ENCODE measurements around the gene ATP11C. TPM values are rescaled to one million over a fixed set of nuclear protein-coding genes. Genes with fewer than 3 reads are reported as not detected.

Gene ATP11C
- total and polyA plus RNA-seq, 9 of the 15 experiments (the other 6 are each of a cell fraction or from before 2014, with no cell fraction given): 18.2 to 42.2 (median 29.4) TPM

GRCh38 chrX:139795196-139795595, 137.7 kb downstream of the ATP11C start:
- CTCF ChIA-PET (ENCODE audit: low intra/inter-chr PET ratio): no interaction called here
- 83% methylated on average over 1 of the region's 1 CpG for WGBS (ENCODE audit: insufficient coverage, low coverage, missing lambda C conversion rate)
- H3K4me3 ChIP-seq: no peak overlapping the region
- H3K4me2 ChIP-seq (ENCODE audit: insufficient read depth, low read length): no peak overlapping the region
- no peaks in the 10 kb centered on the region for H3K79me2 ChIP-seq (ENCODE audit: control insufficient read depth, insufficient read depth, low read length)
- intact Hi-C loops (cut with micrococcal nuclease): no loop called here
- BruUV-seq (replicated peaks): no TSS peak
- no peaks in the 10 kb centered on the region for H3K4me1 ChIP-seq (replicated peaks in 1 of 2; ENCODE audit: control insufficient read depth in 2 of 2, insufficient read depth in 2 of 2, low read length in 2 of 2)
- H3K9me3 ChIP-seq (replicated peaks; ENCODE audit: control insufficient read depth, insufficient read depth, low read depth, low read length): no peaks in the 10 kb centered on the region
- no peaks in the 10 kb centered on the region for H3K27me3 ChIP-seq (ENCODE audit: control insufficient read depth in 2 of 2, insufficient read depth in 2 of 2, low read length in 2 of 2)
- no peaks in the 10 kb centered on the region for H4K20me1 ChIP-seq (replicated peaks; ENCODE audit: control insufficient read depth, insufficient read depth, low read length)
- TF ChIP-seq CHD4 (IDR thresholded peaks at IDR 0.05; ENCODE audit: insufficient read depth, insufficient replicate concordance, low read depth, low read length, poor library complexity, severe bottlenecking): no peak
- TF ChIP-seq, protein P1, sequence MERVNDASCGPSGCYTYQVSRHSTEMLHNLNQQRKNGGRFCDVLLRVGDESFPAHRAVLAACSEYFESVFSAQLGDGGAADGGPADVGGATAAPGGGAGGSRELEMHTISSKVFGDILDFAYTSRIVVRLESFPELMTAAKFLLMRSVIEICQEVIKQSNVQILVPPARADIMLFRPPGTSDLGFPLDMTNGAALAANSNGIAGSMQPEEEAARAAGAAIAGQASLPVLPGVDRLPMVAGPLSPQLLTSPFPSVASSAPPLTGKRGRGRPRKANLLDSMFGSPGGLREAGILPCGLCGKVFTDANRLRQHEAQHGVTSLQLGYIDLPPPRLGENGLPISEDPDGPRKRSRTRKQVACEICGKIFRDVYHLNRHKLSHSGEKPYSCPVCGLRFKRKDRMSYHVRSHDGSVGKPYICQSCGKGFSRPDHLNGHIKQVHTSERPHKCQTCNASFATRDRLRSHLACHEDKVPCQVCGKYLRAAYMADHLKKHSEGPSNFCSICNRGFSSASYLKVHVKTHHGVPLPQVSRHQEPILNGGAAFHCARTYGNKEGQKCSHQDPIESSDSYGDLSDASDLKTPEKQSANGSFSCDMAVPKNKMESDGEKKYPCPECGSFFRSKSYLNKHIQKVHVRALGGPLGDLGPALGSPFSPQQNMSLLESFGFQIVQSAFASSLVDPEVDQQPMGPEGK (CRISPR knock-in tag; IDR thresholded peaks at IDR 0.05; ENCODE audit: borderline replicate concordance): no peak
- no peak for TF ChIP-seq ZKSCAN8 (CRISPR knock-in tag; IDR thresholded peaks at IDR 0.05)
- no peak for TF ChIP-seq LCOR (CRISPR knock-in tag; IDR thresholded peaks at IDR 0.05)
- no peak for TF ChIP-seq NCOA1 (IDR thresholded peaks at IDR 0.05; ENCODE audit: low read depth)
- TF ChIP-seq SIRT6 (IDR thresholded peaks at IDR 0.05; ENCODE audit: low read depth, low read length): no peak
- TF ChIP-seq MAFF (IDR thresholded peaks at IDR 0.05; ENCODE audit: low read length): no peak
- TF ChIP-seq KLF16 (IDR thresholded peaks at IDR 0.05): no peak
- no peak for TF ChIP-seq ZC3H11A (IDR thresholded peaks at IDR 0.05; ENCODE audit: low read depth, low read length)
- TF ChIP-seq ZNF175 (CRISPR knock-in tag; IDR thresholded peaks at IDR 0.05; ENCODE audit: low read depth): no peak
- TF ChIP-seq, protein P2, sequence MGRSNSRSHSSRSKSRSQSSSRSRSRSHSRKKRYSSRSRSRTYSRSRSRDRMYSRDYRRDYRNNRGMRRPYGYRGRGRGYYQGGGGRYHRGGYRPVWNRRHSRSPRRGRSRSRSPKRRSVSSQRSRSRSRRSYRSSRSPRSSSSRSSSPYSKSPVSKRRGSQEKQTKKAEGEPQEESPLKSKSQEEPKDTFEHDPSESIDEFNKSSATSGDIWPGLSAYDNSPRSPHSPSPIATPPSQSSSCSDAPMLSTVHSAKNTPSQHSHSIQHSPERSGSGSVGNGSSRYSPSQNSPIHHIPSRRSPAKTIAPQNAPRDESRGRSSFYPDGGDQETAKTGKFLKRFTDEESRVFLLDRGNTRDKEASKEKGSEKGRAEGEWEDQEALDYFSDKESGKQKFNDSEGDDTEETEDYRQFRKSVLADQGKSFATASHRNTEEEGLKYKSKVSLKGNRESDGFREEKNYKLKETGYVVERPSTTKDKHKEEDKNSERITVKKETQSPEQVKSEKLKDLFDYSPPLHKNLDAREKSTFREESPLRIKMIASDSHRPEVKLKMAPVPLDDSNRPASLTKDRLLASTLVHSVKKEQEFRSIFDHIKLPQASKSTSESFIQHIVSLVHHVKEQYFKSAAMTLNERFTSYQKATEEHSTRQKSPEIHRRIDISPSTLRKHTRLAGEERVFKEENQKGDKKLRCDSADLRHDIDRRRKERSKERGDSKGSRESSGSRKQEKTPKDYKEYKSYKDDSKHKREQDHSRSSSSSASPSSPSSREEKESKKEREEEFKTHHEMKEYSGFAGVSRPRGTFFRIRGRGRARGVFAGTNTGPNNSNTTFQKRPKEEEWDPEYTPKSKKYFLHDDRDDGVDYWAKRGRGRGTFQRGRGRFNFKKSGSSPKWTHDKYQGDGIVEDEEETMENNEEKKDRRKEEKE (IDR thresholded peaks at IDR 0.05; ENCODE audit: borderline replicate concordance in 1 of 2, control insufficient read depth in 1 of 2, low read depth in 2 of 2, low read length in 1 of 2): no peak
- no peak overlapping the region for H2AFZ ChIP-seq (ENCODE audit: low read depth, low read length)
- DNase-seq (ENCODE audit: extremely low read depth in 1 of 4, low spot score in 3 of 4) (no peak), ATAC-seq (no peak), FAIRE-seq (no peak)
- H3K27ac ChIP-seq (ENCODE audit: extremely low read depth, low read depth, low read length): no peak overlapping the region
- no peaks in the 10 kb centered on the region for H3K9me1 ChIP-seq (ENCODE audit: control insufficient read depth, insufficient read depth, low read length)
- POLR2A ChIA-PET: interaction anchor here (0.7 kb wide), 1 partner anchor 19 kb away, joined by 3 read pairs; no protein-coding TSS in a partner anchor
- H3K9ac ChIP-seq (ENCODE audit: insufficient read depth in 1 of 2, low read depth in 2 of 2, low read length in 2 of 2): no peak overlapping the region
- H3K36me3 ChIP-seq (ENCODE audit: control insufficient read depth, insufficient read depth, low read length): peaks cover 31% of the 10 kb centered on the region; the same call in 2 of the 3 replicates
- in situ Hi-C loops (cut with MboI): no loop called here

Measured in K562 (cell line).